HepG2 (cell line): ENCODE measurements around the gene RNF114. TPM values are rescaled to one million over a fixed set of nuclear protein-coding genes. Genes with fewer than 3 reads are reported as not detected.

Source experiments
- ATF5 ChIP-seq: sonication (generic); formaldehyde crosslinking; IDR thresholded peaks from 2 replicates; pipeline ENCODE4 v1.4.0; 2020; ENCODE audit warnings: mild to moderate bottlenecking, low read depth, missing genetic modification reagents
- ELK4 ChIP-seq: sonication (generic); formaldehyde crosslinking; IDR thresholded peaks from 2 replicates; pipeline ENCODE4 v1.9.0; 2021; ENCODE audit warnings: missing genetic modification reagents, borderline replicate concordance
- ESRRA ChIP-seq: sonication (generic); formaldehyde crosslinking; IDR thresholded peaks from 2 replicates; pipeline ENCODE4 v1.5.1; 2020; ENCODE audit warnings: mild to moderate bottlenecking, low read depth, missing genetic modification reagents
- FOXK1 ChIP-seq: sonication (generic); formaldehyde crosslinking; IDR thresholded peaks from 2 replicates; pipeline ENCODE4 v1.4.0; 2020; ENCODE audit warnings: low read depth, missing genetic modification reagents, borderline replicate concordance
- KLF12 ChIP-seq: sonication (generic); formaldehyde crosslinking; IDR thresholded peaks from 2 replicates; pipeline ENCODE4 v1.4.0; 2020; ENCODE audit warnings: missing genetic modification reagents, borderline replicate concordance
- MLXIP ChIP-seq: sonication (generic); formaldehyde crosslinking; IDR thresholded peaks from 2 replicates; pipeline ENCODE4 v1.9.0; 2021; ENCODE audit warnings: missing genetic modification reagents, borderline replicate concordance
- PBX3 ChIP-seq: sonication (generic); formaldehyde crosslinking; IDR thresholded peaks from 2 replicates; pipeline ENCODE4 v1.8.1; 2023; ENCODE audit warnings: missing genetic modification reagents, inconsistent platforms, borderline replicate concordance
- RXRA ChIP-seq: sonication (generic); formaldehyde crosslinking; IDR thresholded peaks from 2 replicates; pipeline ENCODE4 v1.5.1; 2020; ENCODE audit warnings: missing genetic modification reagents
- YEATS2 ChIP-seq: sonication (generic); formaldehyde crosslinking; IDR thresholded peaks from 2 replicates; pipeline ENCODE4 v1.4.0; 2020; ENCODE audit warnings: missing genetic modification reagents, borderline replicate concordance
- ZFP62 ChIP-seq: sonication (generic); formaldehyde crosslinking; IDR thresholded peaks from 2 replicates; pipeline ENCODE4 v1.4.0; 2020; ENCODE audit warnings: missing genetic modification reagents
- ZNF275 ChIP-seq: sonication (generic); formaldehyde crosslinking; IDR thresholded peaks from 2 replicates; pipeline ENCODE4 v1.8.0; 2022; ENCODE audit warnings: missing genetic modification reagents, mild to moderate bottlenecking, inconsistent platforms, borderline replicate concordance
- ZNF432 ChIP-seq: sonication (generic); formaldehyde crosslinking; IDR thresholded peaks from 2 replicates; pipeline ENCODE4 v1.5.0; 2020; ENCODE audit warnings: missing genetic modification reagents, mild to moderate bottlenecking, borderline replicate concordance
- ZNF501 ChIP-seq: sonication (generic); formaldehyde crosslinking; IDR thresholded peaks from 2 replicates; pipeline ENCODE4 v1.5.1; 2020; ENCODE audit warnings: mild to moderate bottlenecking, moderate library complexity, missing genetic modification reagents
- ZNF512 ChIP-seq: sonication (generic); formaldehyde crosslinking; IDR thresholded peaks from 2 replicates; pipeline ENCODE4 v1.4.0; 2020; ENCODE audit warnings: mild to moderate bottlenecking, missing genetic modification reagents
- ZNF724P ChIP-seq: sonication (generic); formaldehyde crosslinking; IDR thresholded peaks from 2 replicates; pipeline ENCODE4 v1.8.0; 2022; ENCODE audit warnings: missing genetic modification reagents, borderline replicate concordance
- ZNF839 ChIP-seq: sonication (generic); formaldehyde crosslinking; IDR thresholded peaks from 2 replicates; pipeline ENCODE4 v1.4.0; 2020; ENCODE audit warnings: missing genetic modification reagents, mild to moderate bottlenecking, borderline replicate concordance
- ZZZ3 ChIP-seq: sonication (generic); formaldehyde crosslinking; IDR thresholded peaks from 2 replicates; pipeline ENCODE4 v1.4.0; 2020; ENCODE audit warnings: missing genetic modification reagents, mild to moderate bottlenecking, borderline replicate concordance
- polyA plus RNA-seq, 8 experiments: library from polyadenylated mRNA; depleted of rRNA in 3 of 8; stranded (reverse) in 7 of 8; unstranded in 1 of 8; fragments of >200 nt; fragmentation: Illumina TruSeq in 4 of 8; extraction: Trizol in 4 of 8; gene quantifications; 2 replicates each; pipeline versions ENCODE4 v1.2.1 to v1.2.3, GENCODE V29; 2011 to 2016; ENCODE audit warnings: low read depth in 4 of 8, missing spikeins in 1 of 8, mixed read lengths in 1 of 8; ENCODE audit not compliant: insufficient read depth in 1 of 8
- total RNA-seq, 5 experiments: library from RNA; depleted of rRNA; stranded (reverse); fragments of >200 nt; fragmentation: Illumina TruSeq; extraction: Trizol; gene quantifications; 2 replicates each; pipeline ENCODE4 v1.2.3, GENCODE V29; 2016; ENCODE audit warnings: low read depth in 1 of 5

Gene RNF114
- total and polyA plus RNA-seq, 2 of the 13 experiments (the other 11 are each of a cell fraction or from before 2014, with no cell fraction given): 119 to 126 TPM

GRCh38 chr20:49979030-49979832, 43.0 kb downstream of the RNF114 start (continued):
- TF ChIP-seq ESRRA (CRISPR knock-in tag): peak; percentile 63
- TF ChIP-seq PBX3 (CRISPR knock-in tag): no peak
- TF ChIP-seq MLXIP (CRISPR knock-in tag): 0 out of 2 replicates have a peak, but pooled peaks have one; percentile 43
- TF ChIP-seq ZZZ3: no peak
- TF ChIP-seq YEATS2 (CRISPR knock-in tag): peak; percentile 60; the same call in 1 of the 2 replicates
- no peak for TF ChIP-seq ELK4 (CRISPR knock-in tag)
- TF ChIP-seq ZNF501 (CRISPR knock-in tag): peak; percentile 96
- TF ChIP-seq RXRA (CRISPR knock-in tag): peak; percentile 88
- TF ChIP-seq FOXK1: peak; percentile 63; the same call in 1 of the 2 replicates
- TF ChIP-seq KLF12: peak; percentile 98
- TF ChIP-seq ATF5 (CRISPR knock-in tag): no peak
- TF ChIP-seq ZNF839: peak; percentile 95; the same call in 1 of the 2 replicates
- no peak; the same call in 1 of the 2 replicates for TF ChIP-seq ZNF512 (CRISPR knock-in tag)
- no peak; the same call in 1 of the 2 replicates for TF ChIP-seq ZNF724P (CRISPR knock-in tag)
- TF ChIP-seq ZNF275 (CRISPR knock-in tag): 0 out of 2 replicates have a peak, but pooled peaks have one; percentile 68
- TF ChIP-seq ZNF432 (CRISPR knock-in tag): no peak
- TF ChIP-seq ZFP62 (CRISPR knock-in tag): no peak
